GM19372 (cell line): ENCODE data around the gene KRT13.

Experiments used
- ATAC-seq: cut with Tn5 transposase; IDR thresholded peaks from one replicate; pipeline ENCODE4 v1.9.1; 2021; ENCODE audit warnings: mild to moderate bottlenecking, low read depth, moderate library complexity; ENCODE audit not compliant: unreplicated experiment

Gene KRT13

GRCh38 chr17:41538565-41538991 is 33.2 kb upstream of the KRT13 start:
- ATAC-seq, result no peak

DNA sequence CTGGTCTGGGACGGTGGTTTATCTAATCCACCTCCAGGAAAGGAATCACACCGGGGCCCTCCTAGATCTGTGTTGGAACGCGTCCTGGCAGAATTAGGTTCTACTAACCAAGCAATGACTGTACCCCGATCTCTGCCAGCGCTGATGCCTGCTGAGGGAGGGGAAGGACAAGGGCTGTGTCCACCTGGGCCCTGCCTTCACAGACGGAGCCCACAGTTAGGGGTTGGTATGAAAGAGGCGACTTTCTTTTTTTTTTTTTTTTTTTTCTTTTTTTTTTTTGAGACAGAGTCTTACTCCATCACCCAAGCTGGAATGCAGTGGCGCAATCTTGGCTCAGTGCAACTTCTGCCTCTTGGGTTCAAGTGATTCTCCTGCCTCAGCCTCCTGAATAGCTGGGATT is 32.6 kb upstream of the KRT13 start:
- ATAC-seq, result no peak

DNA sequence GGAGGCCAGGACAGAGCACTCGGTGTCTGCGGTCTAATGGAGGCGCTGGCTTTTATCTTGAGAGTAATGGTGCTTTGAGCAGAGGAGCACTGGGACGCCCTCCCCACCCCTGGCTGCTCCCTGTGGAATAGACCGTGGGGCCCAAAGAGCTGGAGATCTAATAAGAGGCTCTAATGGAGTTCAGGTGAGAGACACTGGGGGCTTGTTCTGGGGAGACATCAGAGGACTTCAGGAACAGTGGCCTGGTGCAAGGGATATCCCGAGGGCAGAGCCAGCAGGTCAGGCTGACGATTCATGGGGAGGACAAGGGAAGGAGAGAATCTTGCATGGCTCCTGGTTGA is 32.2 kb upstream of the KRT13 start:
- ATAC-seq, result no peak

DNA sequence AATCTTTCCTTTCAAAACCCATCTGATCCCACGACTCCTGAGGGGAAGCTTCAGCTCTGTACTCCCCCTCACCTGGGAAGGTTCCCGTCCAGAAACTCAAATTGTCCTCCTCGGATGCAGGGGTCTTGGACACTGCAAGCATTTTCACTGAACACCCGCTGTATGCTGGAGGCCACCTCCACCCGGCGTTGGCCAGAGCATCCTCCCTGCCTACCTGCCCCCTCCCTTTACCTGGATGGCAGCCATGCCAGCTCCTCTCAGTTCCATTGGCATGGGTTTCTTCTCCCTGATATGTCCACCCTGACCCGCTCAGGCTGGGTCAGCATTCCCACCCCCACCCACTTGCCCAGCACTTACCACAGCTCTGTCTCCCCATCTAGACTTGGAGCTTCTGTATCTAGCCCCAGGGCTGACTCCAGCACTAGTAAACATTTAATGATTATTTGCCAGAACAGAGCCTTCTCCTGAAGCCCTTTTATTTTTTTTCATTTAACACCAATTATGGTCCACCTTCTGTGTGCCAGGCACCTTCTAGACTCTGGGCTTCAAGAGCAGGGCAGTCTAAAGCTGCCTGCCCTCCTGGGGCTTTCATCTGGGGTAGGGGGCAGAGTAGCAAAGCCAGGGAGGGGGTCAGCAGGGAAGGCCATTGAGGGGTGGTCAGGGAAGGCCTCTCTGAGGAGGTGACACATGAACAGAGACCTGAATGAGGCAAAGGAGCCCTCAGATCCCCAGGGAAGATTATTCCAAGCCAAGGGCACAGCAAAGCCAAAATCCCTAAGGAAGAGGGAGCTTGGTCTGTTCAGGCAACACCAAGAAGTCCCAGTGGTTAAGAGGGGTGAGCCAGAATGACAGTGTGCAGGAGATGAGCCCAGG is 31.6 kb upstream of the KRT13 start:
- ATAC-seq, result no peak

- ATAC-seq, result no peak
These were observed 30.5 kb upstream of the KRT13 start for GRCh38 chr17:41535764-41536481.

GRCh38 chr17:41534899-41535546 is 29.6 kb upstream of the KRT13 start:
- no peak for ATAC-seq

DNA sequence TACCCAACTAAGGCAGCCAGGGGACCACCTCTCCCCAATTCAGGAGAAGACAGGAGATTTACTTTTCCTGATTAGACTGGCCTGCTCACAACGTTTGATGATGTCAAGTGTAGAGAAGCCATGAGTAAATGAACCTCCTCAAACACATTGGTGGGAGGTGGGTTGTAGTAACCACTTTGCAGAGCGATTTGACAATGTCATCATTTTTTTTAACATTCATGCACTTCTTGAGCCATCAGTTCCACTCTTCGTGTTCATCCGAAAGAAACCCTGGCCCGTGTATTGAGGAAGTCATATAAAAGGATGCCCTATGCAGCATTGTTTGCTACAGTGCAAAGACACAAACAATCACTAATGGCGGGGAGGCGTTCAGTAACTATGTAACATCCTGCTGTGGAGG is 28.2 kb upstream of the KRT13 start:
- no peak for ATAC-seq

DNA sequence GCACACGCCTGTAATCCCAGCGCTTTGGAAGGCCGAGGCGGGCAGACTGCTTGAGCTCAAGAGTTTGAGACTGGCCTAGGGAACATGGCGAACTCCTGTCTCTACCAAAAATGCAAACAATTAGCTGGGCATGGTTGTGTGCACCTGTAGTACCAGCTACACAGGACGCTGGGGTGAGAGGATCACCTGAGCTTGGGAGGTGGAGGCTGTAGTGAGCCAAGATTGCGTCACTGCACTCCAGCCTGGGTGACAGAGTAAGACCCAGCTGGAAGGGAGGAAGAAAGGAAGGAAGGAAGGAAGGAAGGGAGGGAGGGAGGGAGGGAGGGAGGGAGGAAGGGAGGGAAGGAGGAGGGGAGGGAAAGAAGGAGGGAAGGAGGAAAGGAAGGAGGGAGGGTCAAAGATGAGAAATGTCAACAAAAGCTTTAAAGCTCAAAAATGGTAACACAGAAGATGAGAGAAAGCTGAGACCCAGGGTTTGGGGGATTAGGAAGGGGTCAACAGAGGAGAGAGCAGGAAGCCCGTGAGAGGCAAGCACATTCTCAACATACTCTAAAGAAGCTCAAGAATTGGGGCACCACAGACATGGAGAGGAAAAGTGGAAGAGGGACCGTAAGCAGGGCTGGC is 27.6 kb upstream of the KRT13 start:
- ATAC-seq, result no peak

DNA sequence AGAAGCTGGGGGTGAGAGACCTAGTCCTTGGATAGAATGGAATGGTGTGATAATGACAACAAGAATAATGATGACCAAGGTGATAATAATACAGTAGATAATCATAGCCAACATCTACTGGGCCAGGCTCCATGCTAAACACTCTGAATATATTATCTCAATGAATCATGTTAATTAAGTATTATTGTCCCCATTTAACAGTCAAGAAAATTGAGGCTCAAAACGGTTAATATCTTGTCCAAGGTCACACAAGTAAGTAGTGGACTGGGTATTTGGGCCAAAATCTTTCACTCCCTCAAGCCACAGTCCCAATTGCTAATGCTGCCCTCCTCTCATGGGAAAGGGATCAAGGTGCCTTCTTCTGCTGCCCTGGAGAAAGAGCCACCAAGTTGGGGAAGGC is 26.6 kb upstream of the KRT13 start:
- no peak for ATAC-seq

GRCh38 chr17:41530062-41531048 is 24.9 kb upstream of the KRT13 start:
- no peak for ATAC-seq

DNA sequence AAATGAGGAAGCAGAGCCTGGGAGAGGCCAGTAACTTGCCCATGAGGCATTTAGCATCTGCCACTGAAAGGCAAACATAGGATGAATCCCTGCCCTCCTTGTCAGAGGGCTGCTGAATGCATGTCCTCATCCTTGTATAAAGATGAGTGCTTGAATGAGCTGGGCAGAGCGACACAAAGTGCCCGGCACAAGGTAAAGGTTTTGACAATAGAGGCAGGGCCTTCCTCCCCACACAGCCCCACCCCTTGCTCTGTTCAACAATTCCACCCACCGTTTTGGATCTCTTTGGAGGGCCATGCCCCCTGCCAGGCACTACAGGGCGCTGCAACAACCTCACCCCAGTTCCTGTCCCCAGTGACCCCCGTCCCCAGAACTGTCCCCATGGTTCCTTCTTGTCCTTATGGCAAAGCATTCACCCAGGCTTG is 24.1 kb upstream of the KRT13 start:
- no peak for ATAC-seq

DNA sequence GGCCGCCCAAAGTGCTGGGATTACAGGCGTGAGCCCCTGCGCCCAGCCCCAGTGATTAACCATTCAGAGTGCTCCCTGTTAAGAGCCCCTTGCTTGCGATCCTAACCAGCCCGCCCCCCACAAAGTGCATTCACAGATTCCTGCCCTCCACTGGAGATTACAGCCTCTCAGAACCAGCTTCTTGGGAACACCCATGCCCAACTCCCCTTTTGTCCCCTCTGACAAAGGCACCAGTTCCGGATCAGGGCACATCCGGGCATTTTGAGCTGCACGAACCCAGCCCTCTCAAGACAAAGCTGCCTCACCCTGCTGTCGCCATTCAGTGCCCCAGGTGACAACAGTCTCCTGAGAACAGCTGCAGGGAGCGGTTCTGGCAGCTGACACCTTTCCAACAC is 23.5 kb upstream of the KRT13 start:
- ATAC-seq, result no peak

DNA sequence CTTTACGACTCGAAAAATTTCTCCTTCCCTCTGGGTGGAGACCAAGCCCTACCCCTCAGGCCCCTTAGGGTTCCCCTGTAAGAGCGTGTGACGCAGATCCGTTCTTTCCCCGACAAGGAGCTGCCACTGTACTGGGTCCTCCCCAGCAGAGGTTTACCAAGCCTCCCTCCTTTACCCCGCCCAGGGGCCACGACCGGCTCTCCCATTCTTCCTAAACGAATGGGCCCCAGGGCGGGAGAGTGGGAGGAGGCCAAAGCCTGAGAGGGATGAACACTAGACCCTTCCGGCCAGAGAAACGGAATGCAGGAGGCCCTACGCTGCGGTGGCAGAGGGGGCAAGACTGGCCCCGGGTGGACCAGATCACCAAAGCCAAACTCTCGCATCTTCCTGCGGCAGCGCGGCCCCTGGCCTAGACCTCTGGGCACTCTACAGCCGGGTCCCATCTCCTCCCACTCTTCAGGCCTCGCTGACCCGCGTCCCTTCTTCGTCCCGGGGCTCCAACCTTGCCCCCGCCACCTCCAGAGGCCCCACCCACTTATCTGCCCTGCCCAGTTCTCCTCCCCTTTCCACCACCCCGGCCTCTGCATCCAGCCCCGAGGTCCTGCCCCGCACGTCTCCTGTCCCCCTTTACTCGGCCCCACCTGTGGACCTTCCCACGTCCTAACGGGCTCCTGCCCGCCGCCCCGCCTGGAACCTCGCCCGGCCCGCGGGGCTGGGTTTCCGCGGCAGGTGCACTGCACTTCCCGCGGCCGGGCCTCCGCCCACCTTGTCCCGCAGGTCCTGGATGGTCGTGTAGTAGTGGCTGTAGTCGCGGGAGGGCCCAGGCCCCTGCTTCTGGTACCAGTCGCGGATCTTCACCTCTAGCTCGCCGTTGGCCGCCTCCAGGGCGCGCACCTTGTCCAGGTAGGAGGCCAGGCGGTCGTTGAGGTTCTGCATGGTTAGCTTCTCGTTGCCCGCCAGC is 21.9 kb upstream of the KRT13 start:
- ATAC-seq, result no peak

GRCh38 chr17:41524261-41524660 is 18.8 kb upstream of the KRT13 start:
- no peak for ATAC-seq

- no peak for ATAC-seq
These were observed 18.4 kb upstream of the KRT13 start for GRCh38 chr17:41523787-41524186.

GRCh38 chr17:41523225-41523593 is 17.8 kb upstream of the KRT13 start:
- ATAC-seq, result no peak

DNA sequence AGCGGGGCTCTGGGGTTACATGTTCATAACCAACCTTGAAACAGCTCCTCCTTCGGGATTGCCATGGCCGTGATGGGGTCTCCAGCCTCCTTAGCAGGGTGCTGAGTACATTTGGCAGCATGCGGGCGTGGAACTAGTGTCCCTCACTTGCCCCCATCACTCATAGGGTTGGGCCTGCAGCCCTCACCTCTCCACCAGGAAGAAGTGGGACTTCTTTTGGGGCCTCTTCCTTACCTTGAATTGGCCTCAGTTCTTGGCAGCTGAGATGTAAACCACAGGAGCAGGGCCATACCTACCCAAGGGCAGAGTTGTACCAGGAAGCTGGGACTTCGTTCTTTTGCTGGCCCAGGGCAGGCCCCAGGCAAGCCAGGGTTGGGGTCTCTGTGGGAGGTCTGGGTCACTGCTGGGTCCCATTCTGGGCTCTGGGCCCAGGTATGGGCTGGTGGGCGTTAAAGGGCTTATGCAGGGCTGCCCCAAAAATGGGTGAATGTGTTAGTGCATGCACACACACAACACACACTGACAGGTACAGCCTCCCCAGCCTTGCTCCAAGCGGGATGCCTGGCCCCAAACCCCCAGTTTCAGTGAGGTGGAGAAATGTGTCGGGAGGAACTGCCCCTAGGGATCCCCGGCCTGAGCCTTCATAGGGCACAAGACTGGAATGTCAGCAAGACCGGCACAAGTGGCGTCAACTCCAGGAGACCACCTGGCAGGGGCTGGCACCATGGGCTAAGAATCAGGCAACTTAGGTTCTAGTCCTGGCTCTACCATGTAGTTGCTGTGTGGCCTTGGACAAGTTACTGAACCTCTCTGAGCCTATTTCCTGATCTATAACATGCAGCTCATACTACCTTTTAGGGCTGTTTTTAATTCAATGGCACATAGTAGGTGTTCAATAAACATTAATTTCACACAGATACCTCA is 17.2 kb upstream of the KRT13 start:
- ATAC-seq, result no peak
